Measurements from ENCODE around the gene MLH3. TPM values are rescaled to one million over a fixed set of nuclear protein-coding genes. Genes with fewer than 3 reads are reported as not detected.

MLH3 gene
- polyA plus RNA-seq, 1 of the 3 experiments (the other 2 are of a cell fraction) = 3.8 TPM

GRCh38 chr14:75054421-75054820 is 3.2 kb upstream of the MLH3 start (continued):
- no peak for TF ChIP-seq CHD2 (IDR thresholded peaks at IDR 0.05; ENCODE audit: low read length, partially characterized antibody)

GRCh38 chr14:75053396-75054291 is 2.4 kb upstream of the MLH3 start:
- peaks cover 8 to 12% of the 10 kb centered on the region in 2 experiments; a peak in 3 of 4 replicates for H3K4me1 ChIP-seq (ENCODE audit: control insufficient read depth in 1 of 2, insufficient read depth in 2 of 2, low read depth in 1 of 2, low read length in 1 of 2)
- peak overlapping the region; percentile 64 to 88; a peak in 3 of 4 replicates for H3K27ac ChIP-seq (ENCODE audit: low read depth in 2 of 2, low read length in 1 of 2)
- TF ChIP-seq, protein P1, sequence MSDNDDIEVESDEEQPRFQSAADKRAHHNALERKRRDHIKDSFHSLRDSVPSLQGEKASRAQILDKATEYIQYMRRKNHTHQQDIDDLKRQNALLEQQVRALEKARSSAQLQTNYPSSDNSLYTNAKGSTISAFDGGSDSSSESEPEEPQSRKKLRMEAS (IDR thresholded peaks at IDR 0.05; ENCODE audit: low read depth) = no peak
- TF ChIP-seq POLR2AphosphoS5 (IDR thresholded peaks at IDR 0.05; ENCODE audit: low read depth, low read length) = peak; percentile 50; the same call in 1 of the 2 replicates
- TF ChIP-seq YY1 (IDR thresholded peaks at IDR 0.05; ENCODE audit: low read depth) = no peak
- TF ChIP-seq EP300 (IDR thresholded peaks at IDR 0.05; ENCODE audit: borderline replicate concordance in 1 of 2, low read depth in 1 of 2, low read length in 1 of 2) = peak in 1 of 2 experiments; percentile 73; a peak in 2 of 4 replicates
- no peak for TF ChIP-seq FOXM1 (IDR thresholded peaks at IDR 0.05; ENCODE audit: low read depth)
- TF ChIP-seq GABPA (IDR thresholded peaks at IDR 0.05; ENCODE audit: low read depth) = no peak
- TF ChIP-seq TEAD4 (IDR thresholded peaks at IDR 0.05; ENCODE audit: borderline replicate concordance, insufficient read depth) = no peak
- TF ChIP-seq, protein P2, sequence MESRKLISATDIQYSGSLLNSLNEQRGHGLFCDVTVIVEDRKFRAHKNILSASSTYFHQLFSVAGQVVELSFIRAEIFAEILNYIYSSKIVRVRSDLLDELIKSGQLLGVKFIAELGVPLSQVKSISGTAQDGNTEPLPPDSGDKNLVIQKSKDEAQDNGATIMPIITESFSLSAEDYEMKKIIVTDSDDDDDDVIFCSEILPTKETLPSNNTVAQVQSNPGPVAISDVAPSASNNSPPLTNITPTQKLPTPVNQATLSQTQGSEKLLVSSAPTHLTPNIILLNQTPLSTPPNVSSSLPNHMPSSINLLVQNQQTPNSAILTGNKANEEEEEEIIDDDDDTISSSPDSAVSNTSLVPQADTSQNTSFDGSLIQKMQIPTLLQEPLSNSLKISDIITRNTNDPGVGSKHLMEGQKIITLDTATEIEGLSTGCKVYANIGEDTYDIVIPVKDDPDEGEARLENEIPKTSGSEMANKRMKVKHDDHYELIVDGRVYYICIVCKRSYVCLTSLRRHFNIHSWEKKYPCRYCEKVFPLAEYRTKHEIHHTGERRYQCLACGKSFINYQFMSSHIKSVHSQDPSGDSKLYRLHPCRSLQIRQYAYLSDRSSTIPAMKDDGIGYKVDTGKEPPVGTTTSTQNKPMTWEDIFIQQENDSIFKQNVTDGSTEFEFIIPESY (IDR thresholded peaks at IDR 0.05; ENCODE audit: borderline replicate concordance, low read depth) = no peak
- TF ChIP-seq NFIC (IDR thresholded peaks at IDR 0.05; ENCODE audit: borderline replicate concordance) = no peak
- no peak for TF ChIP-seq CTCF (IDR thresholded peaks at IDR 0.05)
- TF ChIP-seq GATA2 (CRISPR knock-in tag; IDR thresholded peaks at IDR 0.05) = peak; percentile 51
- TF ChIP-seq SIN3A (IDR thresholded peaks at IDR 0.05; ENCODE audit: borderline replicate concordance, low read depth, low read length) = no peak
- TF ChIP-seq MEF2A (IDR thresholded peaks at IDR 0.05; ENCODE audit: borderline replicate concordance, low read depth) = no peak
- no peak for TF ChIP-seq FOSL2 (IDR thresholded peaks at IDR 0.05; ENCODE audit: borderline replicate concordance, low read depth)
- peak; percentile 14 for TF ChIP-seq CHD2 (IDR thresholded peaks at IDR 0.05; ENCODE audit: low read length, partially characterized antibody)
- no peak for TF ChIP-seq USF1 (IDR thresholded peaks at IDR 0.05; ENCODE audit: borderline replicate concordance, low read depth)
- no peak for TF ChIP-seq REST (IDR thresholded peaks at IDR 0.05; ENCODE audit: low read depth, low read length)
- peak; percentile 66 for TF ChIP-seq TCF12 (IDR thresholded peaks at IDR 0.05)
- no peak for TF ChIP-seq JUND (IDR thresholded peaks at IDR 0.05)
- TF ChIP-seq RCOR1 (IDR thresholded peaks at IDR 0.05; ENCODE audit: low read length) = 0 out of 2 replicates have a peak, but pooled peaks have one; percentile 11
- TF ChIP-seq RAD21 (IDR thresholded peaks at IDR 0.05; ENCODE audit: low read length) = no peak
- peaks cover 0 to 17% of the 10 kb centered on the region in 2 experiments for H3K36me3 ChIP-seq (replicated peaks in 1 of 2; ENCODE audit: control insufficient read depth in 1 of 2, insufficient read depth in 2 of 2, low read length in 1 of 2)
- no peaks in the 10 kb centered on the region for H3K9me2 ChIP-seq
- H3K79me2 ChIP-seq (ENCODE audit: insufficient read depth) = peaks cover 31% of the 10 kb centered on the region
- H4K20me1 ChIP-seq (ENCODE audit: insufficient read depth) = no peaks in the 10 kb centered on the region
- no peaks in the 10 kb centered on the region for H3K9me3 ChIP-seq
- H3K27me3 ChIP-seq (ENCODE audit: insufficient read depth) = no peaks in the 10 kb centered on the region
- peak; percentile 43 for DNase-seq
- POLR2A ChIA-PET = no interaction called here
- H3K4me3 ChIP-seq (ENCODE audit: low read depth in 2 of 2, low read length in 1 of 2) = no peak overlapping the region
- H3F3A ChIP-seq (replicated peaks; ENCODE audit: insufficient read depth) = peaks cover 20% of the 10 kb centered on the region
- H2AFZ ChIP-seq (ENCODE audit: low read depth) = no peak overlapping the region
- WGBS (ENCODE audit: low lambda C conversion rate) = 59% methylated on average over 5 of the region's 5 CpGs
- H3K9ac ChIP-seq = no peak overlapping the region
- no peak overlapping the region; the same call in 1 of the 2 replicates for H3K4me2 ChIP-seq
- CTCF ChIA-PET = interaction anchor here (1.2 kb wide), 1 partner anchor 10 kb away, joined by 4 read pairs; the partner anchor contains the start of gene ACYP1

Measured in SK-N-SH (cell line).